Measurements from ENCODE around the gene KLHL6.
"Not testable (repeated sequence)": the region's sequence is repeated elsewhere in the genome, so short reads cannot be mapped to it uniquely, and the experiment has no call there.

KLHL6 gene

GRCh38 chr3:183529185-183529584, 26.3 kb downstream of the KLHL6 start:
- DNase-seq = no peak

GRCh38 chr3:183528758-183529157, 26.7 kb downstream of the KLHL6 start:
- DNase-seq = not testable (repeated sequence)

GRCh38 chr3:183527428-183528379, 27.8 kb downstream of the KLHL6 start:
- no peak for DNase-seq

- no peak for DNase-seq
Observed at GRCh38 chr3:183526838-183527427, 28.6 kb downstream of the KLHL6 start.

GRCh38 chr3:183524476-183524875, 31.0 kb downstream of the KLHL6 start:
- no peak for DNase-seq

- DNase-seq = not testable (repeated sequence)
Observed at GRCh38 chr3:183520741-183521556, 34.6 kb downstream of the KLHL6 start.

- DNase-seq = not testable (repeated sequence)
Observed at GRCh38 chr3:183520295-183520694, 35.2 kb downstream of the KLHL6 start.

- DNase-seq = no peak
Observed at GRCh38 chr3:183519891-183520290, 35.6 kb downstream of the KLHL6 start.

GRCh38 chr3:183518491-183519251, 36.8 kb downstream of the KLHL6 start:
- no peak for DNase-seq

GRCh38 chr3:183517607-183518006, 37.9 kb downstream of the KLHL6 start:
- no peak for DNase-seq

GRCh38 chr3:183515968-183516851, 39.3 kb downstream of the KLHL6 start:
- peak; percentile 34 for DNase-seq

GRCh38 chr3:183514021-183514420, 41.5 kb downstream of the KLHL6 start:
- no peak for DNase-seq

- peak; percentile 25 for DNase-seq
Observed at GRCh38 chr3:183513046-183513706, 42.3 kb downstream of the KLHL6 start.

- not testable (repeated sequence) for DNase-seq
Observed at GRCh38 chr3:183511286-183512131, 44.0 kb downstream of the KLHL6 start.

GRCh38 chr3:183508821-183509220, 46.7 kb downstream of the KLHL6 start:
- DNase-seq = no peak

GRCh38 chr3:183507551-183507950, 48.0 kb downstream of the KLHL6 start:
- DNase-seq = no peak

GRCh38 chr3:183506674-183507320, 48.7 kb downstream of the KLHL6 start:
- DNase-seq = no peak

- no peak for DNase-seq
Observed at GRCh38 chr3:183504597-183504996, 50.9 kb downstream of the KLHL6 start.

GRCh38 chr3:183503746-183504145, 51.8 kb downstream of the KLHL6 start:
- no peak for DNase-seq
